Activated naive CD4-positive, alpha-beta T cell treated with anti-CD3 and anti-CD28 coated beads, Interleukin-2, amount 50 U/mL, for 72 hours (primary cell): ENCODE data around the gene IL1RAPL1. TPM values are rescaled to one million over a fixed set of nuclear protein-coding genes. Genes with fewer than 3 reads are reported as not detected.
"Not testable (repeated sequence)": the region's sequence is repeated elsewhere in the genome, so short reads cannot be mapped to it uniquely, and the experiment has no call there.

ENCODE experiments used
- ATAC-seq, 2 donors: fragments of 150-1000 bp; cut with Tn5 transposase; 2 replicates each; pipeline ENCODE4 v1.10.0; 2021; ENCODE audit warnings: mild to moderate bottlenecking in 2 of 2, moderate library complexity in 2 of 2
- DNase-seq, 2 donors: peaks; one replicate each; pipeline ENCODE4 v3.0.0; 2021 to 2022; ENCODE audit warnings: low spot score in 2 of 2
- H3K27ac Mint-ChIP-seq, 2 donors: one replicate each; pipeline ENCODE4 v1.8.0; 2022; ENCODE audit warnings: mild to moderate bottlenecking in 2 of 2, mixed read lengths in 2 of 2
- H3K36me3 Mint-ChIP-seq, 2 donors: one replicate each; pipeline ENCODE4 v1.8.0; 2022; ENCODE audit warnings: mixed read lengths in 2 of 2
- H3K9me3 Mint-ChIP-seq, 2 donors: one replicate each; pipeline ENCODE4 v1.8.0; 2022; ENCODE audit warnings: mixed read lengths in 2 of 2
- total RNA-seq, 2 donors: library from RNA; stranded (reverse); gene quantifications; one replicate each; pipeline ENCODE4 v1.2.3, GENCODE V29; 2022

IL1RAPL1 gene
- total RNA-seq, 2 donors from 2014 or later, result not detected

GRCh38 chrX:28697732-28698131 is 110.5 kb downstream of the IL1RAPL1 start:
- DNase-seq (no peak), ATAC-seq (no peak)
- H3K27ac Mint-ChIP-seq, result no peak overlapping the region
- no peaks in the 10 kb centered on the region for H3K9me3 Mint-ChIP-seq
- no peaks in the 10 kb centered on the region for H3K36me3 Mint-ChIP-seq

GRCh38 chrX:28701222-28701621 is 114.0 kb downstream of the IL1RAPL1 start:
- ATAC-seq, result no peak
- H3K27ac Mint-ChIP-seq, result no peak overlapping the region
- peaks cover 0 to 3% of the 10 kb centered on the region in 2 donors for H3K9me3 Mint-ChIP-seq
- H3K36me3 Mint-ChIP-seq, result no peaks in the 10 kb centered on the region
- no peak for DNase-seq

- DNase-seq, result no peak
- Mint-ChIP-seq H3K36me3 (no peaks in the 10 kb centered on the region), H3K9me3 (peaks cover 0 to 3% of the 10 kb centered on the region in 2 donors), H3K27ac (no peak overlapping the region)
- no peak for ATAC-seq
These were observed 119.7 kb downstream of the IL1RAPL1 start for GRCh38 chrX:28706964-28707363.

GRCh38 chrX:28709421-28709820 is 122.2 kb downstream of the IL1RAPL1 start:
- Mint-ChIP-seq H3K27ac (no peak overlapping the region), H3K9me3 (peaks cover 0 to 2% of the 10 kb centered on the region in 2 donors), H3K36me3 (no peaks in the 10 kb centered on the region)
- DNase-seq (no peak), ATAC-seq (no peak)

GRCh38 chrX:28717864-28718263 is 130.6 kb downstream of the IL1RAPL1 start:
- no peak for ATAC-seq

GRCh38 chrX:28718450-28718849 is 131.2 kb downstream of the IL1RAPL1 start:
- ATAC-seq, result no peak

More at GRCh38 chrX:28717864-28718263, 130.6 kb downstream of the IL1RAPL1 start:
- H3K9me3 Mint-ChIP-seq, result peaks cover 0 to 9% of the 10 kb centered on the region in 2 donors
- H3K36me3 Mint-ChIP-seq, result peaks cover 0 to 6% of the 10 kb centered on the region in 2 donors
- no peak for DNase-seq
- H3K27ac Mint-ChIP-seq, result no peak overlapping the region

GRCh38 chrX:28719620-28720019 is 132.4 kb downstream of the IL1RAPL1 start:
- DNase-seq, result no peak
- Mint-ChIP-seq H3K36me3 (peaks cover 0 to 11% of the 10 kb centered on the region in 2 donors), H3K27ac (no peak overlapping the region), H3K9me3 (peaks cover 0 to 9% of the 10 kb centered on the region in 2 donors)
- ATAC-seq, result no peak

More at GRCh38 chrX:28718450-28718849, 131.2 kb downstream of the IL1RAPL1 start:
- H3K9me3 Mint-ChIP-seq, result peaks cover 0 to 9% of the 10 kb centered on the region in 2 donors
- no peak for DNase-seq
- H3K36me3 Mint-ChIP-seq, result peaks cover 0 to 7% of the 10 kb centered on the region in 2 donors
- H3K27ac Mint-ChIP-seq, result no peak overlapping the region

- Mint-ChIP-seq H3K27ac (no peak overlapping the region), H3K36me3 (no peaks in the 10 kb centered on the region), H3K9me3 (peaks cover 0 to 3% of the 10 kb centered on the region in 2 donors)
- ATAC-seq (no peak), DNase-seq (no peak)
These were observed 165.1 kb downstream of the IL1RAPL1 start for GRCh38 chrX:28752330-28752729.

GRCh38 chrX:28756175-28756574 is 168.9 kb downstream of the IL1RAPL1 start:
- Mint-ChIP-seq H3K36me3 (no peaks in the 10 kb centered on the region), H3K27ac (no peak overlapping the region), H3K9me3 (peaks cover 6 to 9% of the 10 kb centered on the region in 2 donors)
- DNase-seq, result no peak
- ATAC-seq, result no peak

GRCh38 chrX:28756647-28757046 is 169.4 kb downstream of the IL1RAPL1 start:
- ATAC-seq, result no peak
- Mint-ChIP-seq H3K27ac (no peak overlapping the region), H3K9me3 (peaks cover 6 to 9% of the 10 kb centered on the region in 2 donors), H3K36me3 (no peaks in the 10 kb centered on the region)
- DNase-seq, result no peak

GRCh38 chrX:28757290-28757689 is 170.0 kb downstream of the IL1RAPL1 start:
- ATAC-seq (no peak), DNase-seq (no peak)
- Mint-ChIP-seq H3K9me3 (peaks cover 6 to 9% of the 10 kb centered on the region in 2 donors), H3K27ac (no peak overlapping the region), H3K36me3 (no peaks in the 10 kb centered on the region)

- not testable (repeated sequence) for H3K9me3 Mint-ChIP-seq, DNase-seq, ATAC-seq, H3K27ac Mint-ChIP-seq, H3K36me3 Mint-ChIP-seq
These were observed 179.3 kb downstream of the IL1RAPL1 start for GRCh38 chrX:28766561-28766960.

GRCh38 chrX:28773807-28774206 is 186.6 kb downstream of the IL1RAPL1 start:
- ATAC-seq, result no peak
- Mint-ChIP-seq H3K9me3 (no peaks in the 10 kb centered on the region), H3K36me3 (no peaks in the 10 kb centered on the region), H3K27ac (no peak overlapping the region)
- no peak for DNase-seq

GRCh38 chrX:28787206-28787605 is 200.0 kb downstream of the IL1RAPL1 start:
- Mint-ChIP-seq H3K9me3 (peaks cover 7 to 10% of the 10 kb centered on the region in 2 donors), H3K36me3 (no peaks in the 10 kb centered on the region), H3K27ac (no peak overlapping the region)
- ATAC-seq (no peak), DNase-seq (no peak)

- H3K9me3 Mint-ChIP-seq, result peaks cover 19 to 23% of the 10 kb centered on the region in 2 donors
- not testable (repeated sequence) for ATAC-seq, H3K36me3 Mint-ChIP-seq, H3K27ac Mint-ChIP-seq, DNase-seq
These were observed 213.4 kb downstream of the IL1RAPL1 start for GRCh38 chrX:28800671-28801070.

GRCh38 chrX:28802625-28803024 is 215.4 kb downstream of the IL1RAPL1 start:
- ATAC-seq, result no peak
- no peak for DNase-seq
- peaks cover 19 to 21% of the 10 kb centered on the region in 2 donors for H3K9me3 Mint-ChIP-seq
- H3K36me3 Mint-ChIP-seq, result no peaks in the 10 kb centered on the region
- H3K27ac Mint-ChIP-seq, result no peak overlapping the region

- Mint-ChIP-seq H3K36me3 (no peaks in the 10 kb centered on the region), H3K9me3 (peaks cover 0 to 6% of the 10 kb centered on the region in 2 donors), H3K27ac (no peak overlapping the region)
- ATAC-seq, result no peak
- no peak for DNase-seq
These were observed 248.7 kb downstream of the IL1RAPL1 start for GRCh38 chrX:28835991-28836390.

- no peak for ATAC-seq
- H3K27ac Mint-ChIP-seq, result no peak overlapping the region
These were observed 256.6 kb downstream of the IL1RAPL1 start for GRCh38 chrX:28843817-28844216.

More at GRCh38 chrX:28843817-28844216, 256.6 kb downstream of the IL1RAPL1 start:
- no peak for DNase-seq
- no peaks in the 10 kb centered on the region for H3K36me3 Mint-ChIP-seq
- peaks cover 5 to 8% of the 10 kb centered on the region in 2 donors for H3K9me3 Mint-ChIP-seq
